GM23338 (cell line): ENCODE results near the gene CSNK1G1. TPM values are rescaled to one million over a fixed set of nuclear protein-coding genes. Genes with fewer than 3 reads are reported as not detected.
A peak's percentile ranks its signal among the peaks of the same experiment; 100 is the strongest.

Experiments used
- ATAC-seq: fragments of 200-7000 bp; cut with Tn5 transposase; 3 replicates; pipeline ENCODE4 v1.9.1; 2020
- DNase-seq: peaks from one replicate; pipeline ENCODE4 v3.0.0-alpha.2; 2015; ENCODE audit warnings: low spot score
- H2AFZ ChIP-seq: fragments of 200-600 bp; sonication (generic); 2 replicates; pipeline ENCODE4 v1.8.0; 2016; ENCODE audit warnings: antibody characterized with exemption, mild to moderate bottlenecking, moderate library complexity
- H3F3A ChIP-seq: fragments of 200-600 bp; sonication (generic); replicated peaks from 2 replicates; pipeline ENCODE4 v1.8.0; 2017; ENCODE audit warnings: antibody characterized with exemption, mixed run types, low read depth
- H3K27ac ChIP-seq: fragments of 200-600 bp; sonication (generic); 2 replicates; pipeline ENCODE4 v1.6.1; 2016; ENCODE audit warnings: low read depth
- H3K27me3 ChIP-seq: fragments of 200-600 bp; sonication (generic); 2 replicates; pipeline ENCODE4 v1.8.0; 2016; ENCODE audit warnings: mild to moderate bottlenecking, mixed run types, moderate library complexity; ENCODE audit not compliant: insufficient read depth
- H3K36me3 ChIP-seq: fragments of 200-600 bp; sonication (generic); 2 replicates; pipeline ENCODE4 v1.8.0; 2016; ENCODE audit warnings: mild to moderate bottlenecking; ENCODE audit not compliant: insufficient read depth
- H3K4me1 ChIP-seq: fragments of 200-600 bp; sonication (generic); 2 replicates; pipeline ENCODE4 v1.8.0; 2016; ENCODE audit warnings: mild to moderate bottlenecking, moderate library complexity; ENCODE audit not compliant: insufficient read depth
- H3K4me2 ChIP-seq: fragments of 200-600 bp; sonication (generic); 2 replicates; pipeline ENCODE4 v1.7.1; 2017; ENCODE audit warnings: mixed run types
- H3K4me3 ChIP-seq: fragments of 200-600 bp; sonication (generic); 2 replicates; pipeline ENCODE4 v1.6.1; 2016; ENCODE audit warnings: mixed run types
- H3K79me2 ChIP-seq: fragments of 200-600 bp; sonication (generic); replicated peaks from 2 replicates; pipeline ENCODE4 v1.8.0; 2017; ENCODE audit warnings: mild to moderate bottlenecking; ENCODE audit not compliant: insufficient read depth
- H3K9me2 ChIP-seq: fragments of 200-600 bp; sonication (generic); 2 replicates; pipeline ENCODE4 v1.8.0; 2017; ENCODE audit not compliant: insufficient read depth
- H4K20me1 ChIP-seq: fragments of 200-600 bp; sonication (generic); replicated peaks from 2 replicates; pipeline ENCODE4 v1.8.0; 2017; ENCODE audit warnings: mild to moderate bottlenecking; ENCODE audit not compliant: insufficient read depth
- H3K27ac Mint-ChIP-seq: 2 replicates; pipeline ENCODE4 v1.8.0; 2020; ENCODE audit warnings: inconsistent platforms, mild to moderate bottlenecking, moderate library complexity, mixed read lengths
- H3K27me3 Mint-ChIP-seq: 3 replicates; pipeline ENCODE4 v1.8.0; 2022; ENCODE audit warnings: low read depth, mild to moderate bottlenecking, moderate library complexity, mixed read lengths, inconsistent platforms; ENCODE audit not compliant: insufficient read depth, poor library complexity
- H3K36me3 Mint-ChIP-seq: 3 replicates; pipeline ENCODE4 v1.8.0; 2021; ENCODE audit warnings: low read depth, mild to moderate bottlenecking, inconsistent platforms, moderate library complexity, mixed read lengths
- H3K4me1 Mint-ChIP-seq: 3 replicates; pipeline ENCODE4 v1.8.0; 2020; ENCODE audit warnings: mild to moderate bottlenecking, inconsistent platforms, mixed read lengths
- H3K4me3 Mint-ChIP-seq: 3 replicates; pipeline ENCODE4 v1.8.0; 2021; ENCODE audit warnings: moderate library complexity, mild to moderate bottlenecking, inconsistent platforms, mixed read lengths
- H3K9me3 Mint-ChIP-seq: 3 replicates; pipeline ENCODE4 v1.8.0; 2020; ENCODE audit warnings: moderate library complexity, mild to moderate bottlenecking, inconsistent platforms, mixed read lengths
- CREB1 ChIP-seq: fragments of 250-450 bp; sonication (Bioruptor Pico); IDR thresholded peaks from 2 replicates; pipeline ENCODE4 v1.5.0; 2020; ENCODE audit warnings: low read depth, mild to moderate bottlenecking, moderate library complexity
- CTCF ChIP-seq, 2 experiments: fragments of 200-600 bp in 1 of 2; sonication (generic) in 1 of 2; conservative IDR thresholded peaks; 2 replicates each; pipeline versions ENCODE4 v1.5.1 to v1.6.1; 2016 to 2017; ENCODE audit warnings: antibody characterized with exemption in 2 of 2, low read depth in 2 of 2, mild to moderate bottlenecking in 2 of 2, moderate library complexity in 1 of 2
- ETS1 ChIP-seq: IDR thresholded peaks from 2 replicates; pipeline ENCODE4 v1.6.1; 2016; ENCODE audit warnings: antibody characterized with exemption
- EZH2phosphoT487 ChIP-seq: fragments of 200-600 bp; sonication (generic); IDR thresholded peaks from one replicate; pipeline ENCODE4 v1.8.1; 2018; ENCODE audit warnings: antibody characterized with exemption; ENCODE audit not compliant: unreplicated experiment
- NANOG ChIP-seq: IDR thresholded peaks from 2 replicates; pipeline ENCODE4 v1.6.1; 2016; ENCODE audit warnings: antibody characterized with exemption, borderline replicate concordance
- POLR2AphosphoS5 ChIP-seq: IDR thresholded peaks from 2 replicates; pipeline ENCODE4 v1.6.1; 2016; ENCODE audit warnings: antibody characterized with exemption, low read depth
- ZNF331 ChIP-seq: fragments of 250-450 bp; sonication (Bioruptor Pico); IDR thresholded peaks from 2 replicates; pipeline ENCODE4 v1.5.0; 2020; ENCODE audit warnings: low read depth, mild to moderate bottlenecking, moderate library complexity
- polyA plus RNA-seq: library from polyadenylated mRNA; unstranded; fragments of >200 nt; fragmentation: Nextera tagmentation; extraction: Ambion mirVana; gene quantifications from 2 replicates; pipeline ENCODE4 v1.2.1, GENCODE V29; 2016
- total RNA-seq: library from RNA; depleted of rRNA; stranded (reverse); fragments of >200 nt; shearing (Covaris generic); gene quantifications from 2 replicates; pipeline ENCODE4 v1.2.3, GENCODE V29; 2014
- TF ChIP-seq, protein P1 (sequence below): IDR thresholded peaks from one replicate; pipeline ENCODE4 v1.6.1; 2018; ENCODE audit warnings: antibody characterized with exemption; ENCODE audit not compliant: unreplicated experiment

The CSNK1G1 gene
- total and polyA plus RNA-seq, 2 experiments from 2014 or later: 9.3 to 13.4 TPM

GRCh38 chr15:64387562-64388168 is 31.7 kb upstream of the CSNK1G1 start, which contains the start of gene TRIP4:
Gene TRIP4, plus strand, starts transcription at chr15:64387836. Its CDS starts 28 bp downstream, at chr15:64387864.
- no peaks in the 10 kb centered on the region; the same call in 2 of the 3 replicates for H3K9me3 Mint-ChIP-seq
- H3K27ac Mint-ChIP-seq: peak within 1 kb of the TSS; percentile 96
- Histone ChIP-seq H4K20me1 (no peaks in the 10 kb centered on the region), H3K79me2 (peaks cover 20% of the 10 kb centered on the region), H3K27me3 (peaks cover 30% of the 10 kb centered on the region), H3K27ac (peak within 1 kb of the TSS; percentile 70; the same call in 1 of the 2 replicates), H3K36me3 (no peaks in the 10 kb centered on the region), H3K9me2 (no peaks in the 10 kb centered on the region), H3F3A (peaks cover 7% of the 10 kb centered on the region; the same call in 1 of the 2 replicates), H2AFZ (peak within 1 kb of the TSS; percentile 89; the same call in 1 of the 2 replicates), H3K4me2 (peak within 1 kb of the TSS; percentile 89), H3K4me1 (no peaks in the 10 kb centered on the region), H3K4me3 (peak within 1 kb of the TSS; percentile 79)
- peak within 1 kb of the TSS; percentile 99 for H3K4me3 Mint-ChIP-seq
- ATAC-seq (peak; percentile 99), DNase-seq (peak; percentile 97)
- TF ChIP-seq POLR2AphosphoS5 (peak; percentile 83), CTCF (conservative IDR thresholded peaks at IDR 0.05; ENCODE audit: low read depth in 2 of 2) (peak in 1 of 2 experiments; percentile 11; a peak in 1 of 4 replicates), CREB1 (CRISPR knock-in tag) (peak; percentile 82), ETS1 (peak; percentile 83), ZNF331 (CRISPR knock-in tag) (no peak), NANOG (no peak), EZH2phosphoT487 (no peak)
- TF ChIP-seq, protein P1, sequence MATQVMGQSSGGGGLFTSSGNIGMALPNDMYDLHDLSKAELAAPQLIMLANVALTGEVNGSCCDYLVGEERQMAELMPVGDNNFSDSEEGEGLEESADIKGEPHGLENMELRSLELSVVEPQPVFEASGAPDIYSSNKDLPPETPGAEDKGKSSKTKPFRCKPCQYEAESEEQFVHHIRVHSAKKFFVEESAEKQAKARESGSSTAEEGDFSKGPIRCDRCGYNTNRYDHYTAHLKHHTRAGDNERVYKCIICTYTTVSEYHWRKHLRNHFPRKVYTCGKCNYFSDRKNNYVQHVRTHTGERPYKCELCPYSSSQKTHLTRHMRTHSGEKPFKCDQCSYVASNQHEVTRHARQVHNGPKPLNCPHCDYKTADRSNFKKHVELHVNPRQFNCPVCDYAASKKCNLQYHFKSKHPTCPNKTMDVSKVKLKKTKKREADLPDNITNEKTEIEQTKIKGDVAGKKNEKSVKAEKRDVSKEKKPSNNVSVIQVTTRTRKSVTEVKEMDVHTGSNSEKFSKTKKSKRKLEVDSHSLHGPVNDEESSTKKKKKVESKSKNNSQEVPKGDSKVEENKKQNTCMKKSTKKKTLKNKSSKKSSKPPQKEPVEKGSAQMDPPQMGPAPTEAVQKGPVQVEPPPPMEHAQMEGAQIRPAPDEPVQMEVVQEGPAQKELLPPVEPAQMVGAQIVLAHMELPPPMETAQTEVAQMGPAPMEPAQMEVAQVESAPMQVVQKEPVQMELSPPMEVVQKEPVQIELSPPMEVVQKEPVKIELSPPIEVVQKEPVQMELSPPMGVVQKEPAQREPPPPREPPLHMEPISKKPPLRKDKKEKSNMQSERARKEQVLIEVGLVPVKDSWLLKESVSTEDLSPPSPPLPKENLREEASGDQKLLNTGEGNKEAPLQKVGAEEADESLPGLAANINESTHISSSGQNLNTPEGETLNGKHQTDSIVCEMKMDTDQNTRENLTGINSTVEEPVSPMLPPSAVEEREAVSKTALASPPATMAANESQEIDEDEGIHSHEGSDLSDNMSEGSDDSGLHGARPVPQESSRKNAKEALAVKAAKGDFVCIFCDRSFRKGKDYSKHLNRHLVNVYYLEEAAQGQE: peak; percentile 9
- H3K36me3 Mint-ChIP-seq: no peaks in the 10 kb centered on the region; the same call in 2 of the 3 replicates
- H3K27me3 Mint-ChIP-seq: peaks cover 2% of the 10 kb centered on the region
- H3K4me1 Mint-ChIP-seq: peaks cover 5% of the 10 kb centered on the region
